Nephron progenitor cell (in vitro differentiated cells): Measurements from ENCODE around the gene VEZT.

Source experiments
- DNase-seq: peaks from one replicate; pipeline ENCODE4 v3.0.0; 2021
- H3K27ac Mint-ChIP-seq: 2 replicates; pipeline ENCODE4 v1.8.0; 2021; ENCODE audit warnings: mild to moderate bottlenecking, moderate library complexity, mixed read lengths
- H3K27me3 Mint-ChIP-seq: 2 replicates; pipeline ENCODE4 v1.8.0; 2021; ENCODE audit warnings: mild to moderate bottlenecking, low read depth, mixed read lengths; ENCODE audit not compliant: poor library complexity
- H3K36me3 Mint-ChIP-seq: 2 replicates; pipeline ENCODE4 v1.8.0; 2021; ENCODE audit warnings: low read depth, mixed read lengths
- H3K4me1 Mint-ChIP-seq: 2 replicates; pipeline ENCODE4 v1.8.0; 2021; ENCODE audit warnings: mixed read lengths
- H3K4me3 Mint-ChIP-seq: 2 replicates; pipeline ENCODE4 v1.8.0; 2021; ENCODE audit warnings: mild to moderate bottlenecking, moderate library complexity, mixed read lengths
- H3K9me3 Mint-ChIP-seq: 2 replicates; pipeline ENCODE4 v1.8.0; 2021; ENCODE audit warnings: mild to moderate bottlenecking, moderate library complexity, mixed read lengths
- CTCF ChIP-seq: fragments of 200-600 bp; sonication (generic); IDR thresholded peaks from 2 replicates; pipeline ENCODE4 v1.5.0; 2021; ENCODE audit warnings: antibody characterized with exemption

The VEZT gene

GRCh38 chr12:95269892-95270291, 52.3 kb downstream of the VEZT start:
- Mint-ChIP-seq H3K9me3 (no peaks in the 10 kb centered on the region), H3K4me3 (no peak overlapping the region), H3K27me3 (no peaks in the 10 kb centered on the region), H3K36me3 (peaks cover 66% of the 10 kb centered on the region), H3K27ac (no peak overlapping the region), H3K4me1 (no peaks in the 10 kb centered on the region)
- DNase-seq: no peak
- no peak for TF ChIP-seq CTCF

GRCh38 chr12:95271465-95271864, 53.9 kb downstream of the VEZT start:
- Mint-ChIP-seq H3K27ac (no peak overlapping the region), H3K4me3 (no peak overlapping the region), H3K36me3 (peaks cover 65% of the 10 kb centered on the region), H3K9me3 (no peaks in the 10 kb centered on the region), H3K27me3 (no peaks in the 10 kb centered on the region), H3K4me1 (no peaks in the 10 kb centered on the region)
- no peak for DNase-seq
- no peak for TF ChIP-seq CTCF

GRCh38 chr12:95277139-95277538, 59.5 kb downstream of the VEZT start:
- Mint-ChIP-seq H3K4me1 (no peaks in the 10 kb centered on the region), H3K9me3 (no peaks in the 10 kb centered on the region), H3K27me3 (no peaks in the 10 kb centered on the region), H3K27ac (no peak overlapping the region), H3K4me3 (no peak overlapping the region), H3K36me3 (peaks cover 65% of the 10 kb centered on the region)
- no peak for DNase-seq
- no peak for TF ChIP-seq CTCF

GRCh38 chr12:95279856-95280255, 62.2 kb downstream of the VEZT start:
- DNase-seq: no peak
- no peaks in the 10 kb centered on the region for H3K4me1 Mint-ChIP-seq
- no peak overlapping the region for H3K27ac Mint-ChIP-seq
- H3K36me3 Mint-ChIP-seq: peaks cover 74% of the 10 kb centered on the region
- TF ChIP-seq CTCF: no peak
- no peak overlapping the region for H3K4me3 Mint-ChIP-seq
- H3K27me3 Mint-ChIP-seq: no peaks in the 10 kb centered on the region
- no peaks in the 10 kb centered on the region for H3K9me3 Mint-ChIP-seq

GRCh38 chr12:95282266-95282665, 64.7 kb downstream of the VEZT start:
- no peak for TF ChIP-seq CTCF
- no peak for DNase-seq
- Mint-ChIP-seq H3K4me1 (peaks cover 8% of the 10 kb centered on the region), H3K27ac (no peak overlapping the region), H3K27me3 (no peaks in the 10 kb centered on the region), H3K36me3 (peaks cover 74% of the 10 kb centered on the region), H3K9me3 (no peaks in the 10 kb centered on the region), H3K4me3 (no peak overlapping the region)

GRCh38 chr12:95283371-95283770, 65.8 kb downstream of the VEZT start:
- H3K27ac Mint-ChIP-seq: peak overlapping the region; percentile 1
- H3K9me3 Mint-ChIP-seq: no peaks in the 10 kb centered on the region
- DNase-seq: no peak
- H3K4me1 Mint-ChIP-seq: peaks cover 8% of the 10 kb centered on the region
- no peak for TF ChIP-seq CTCF
- H3K27me3 Mint-ChIP-seq: no peaks in the 10 kb centered on the region
- no peak overlapping the region for H3K4me3 Mint-ChIP-seq
- H3K36me3 Mint-ChIP-seq: peaks cover 81% of the 10 kb centered on the region
